ENCODE results near the gene GPR153.
"Not testable (repeated sequence)": the region's sequence is repeated elsewhere in the genome, so short reads cannot be mapped to it uniquely, and the experiment has no call there.

The GPR153 gene

DNA sequence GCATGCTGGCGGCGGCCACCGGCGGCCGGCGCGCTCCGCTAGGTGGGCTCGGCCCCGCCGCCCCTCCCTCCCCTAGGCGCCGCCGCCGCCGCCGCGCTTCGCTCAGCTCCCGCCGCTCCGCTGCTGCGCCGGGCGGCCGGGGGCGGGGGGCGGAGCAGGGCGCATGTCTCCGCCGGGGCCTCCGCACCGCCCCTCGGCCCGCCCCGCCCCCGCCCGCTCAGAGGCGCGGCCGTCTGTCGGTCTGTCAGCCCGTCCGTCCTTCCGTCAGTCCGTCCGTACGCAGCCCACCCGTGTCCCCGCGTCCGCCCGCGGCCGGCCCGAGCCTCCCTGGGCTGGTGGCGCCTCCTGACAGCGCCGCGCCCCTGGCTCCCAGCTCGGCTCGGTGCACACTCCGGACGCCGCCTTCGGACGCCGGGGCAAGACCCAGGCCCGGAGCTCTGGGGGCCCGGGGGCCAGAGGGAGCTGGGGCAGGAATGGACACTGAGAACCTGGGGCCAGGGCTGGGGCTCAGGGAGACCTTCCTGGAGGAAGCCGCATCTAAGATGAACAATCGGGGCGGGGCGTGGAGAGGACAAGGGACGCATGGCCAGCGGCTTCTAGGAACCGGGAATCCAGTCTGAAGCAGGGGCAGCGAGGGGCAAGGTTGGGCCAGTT lies at the start of gene GPR153:
TSS of gene GPR153 (minus strand) at position 138 of the 654 bp plus-strand sequence. CDS start 6,193 bp downstream, outside the sequence.
- DNase-seq: peak; percentile 15

DNA sequence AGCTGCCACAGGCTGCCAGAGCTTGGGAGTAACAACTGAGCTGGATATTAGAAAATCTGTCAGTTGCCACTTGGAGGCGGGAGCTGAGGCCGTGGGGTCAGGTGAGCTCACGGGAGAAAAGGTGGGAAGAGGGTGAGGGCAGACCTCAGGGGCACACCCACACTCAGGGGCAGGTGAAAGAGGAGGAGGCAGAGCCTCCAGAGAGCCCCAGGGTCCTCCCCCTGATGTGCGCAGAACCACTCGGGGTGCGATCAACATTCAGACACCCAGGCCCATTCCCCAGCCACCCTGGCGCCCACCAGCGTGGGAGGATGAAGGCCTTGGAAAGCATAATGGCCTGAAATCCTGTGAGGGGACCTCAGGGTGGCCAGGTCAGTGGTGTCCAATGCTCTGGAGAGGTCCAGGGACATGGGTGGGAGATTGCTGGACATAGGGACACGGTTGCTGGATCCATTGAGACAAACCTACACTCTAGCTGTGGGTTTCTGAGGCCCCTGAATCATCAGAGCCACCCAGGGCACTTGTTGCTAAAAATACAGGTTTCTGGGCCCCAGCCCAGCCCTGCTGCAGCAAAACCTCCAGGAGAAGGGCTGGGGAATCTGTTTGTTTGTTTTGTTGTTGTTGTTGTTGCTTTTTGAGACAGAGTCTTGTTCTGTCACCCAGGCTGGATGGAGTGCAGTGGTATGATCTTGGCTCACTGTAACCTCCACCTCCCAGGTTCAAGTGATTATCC lies 49.4 kb upstream of the GPR153 start:
- DNase-seq: no peak

DNA sequence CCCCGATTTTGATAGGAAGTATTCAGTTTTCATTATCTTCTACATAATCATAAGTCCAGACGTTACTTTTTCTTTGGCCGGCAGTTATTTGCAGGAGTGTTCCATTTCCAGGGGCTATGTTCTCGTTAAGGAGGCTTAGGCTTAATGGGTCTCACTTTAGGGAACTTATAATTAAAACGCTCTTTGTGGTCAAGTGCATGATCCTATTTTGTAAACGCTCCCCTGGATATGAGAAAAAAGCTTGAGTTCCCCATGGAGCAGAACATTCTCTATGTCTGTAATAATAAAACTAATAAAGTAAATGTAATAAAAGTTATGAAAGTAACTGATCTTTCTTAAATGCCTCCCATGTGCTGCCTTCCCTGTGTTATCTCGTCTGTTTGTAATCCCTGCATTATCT lies 48.7 kb upstream of the GPR153 start:
- DNase-seq: no peak

DNA sequence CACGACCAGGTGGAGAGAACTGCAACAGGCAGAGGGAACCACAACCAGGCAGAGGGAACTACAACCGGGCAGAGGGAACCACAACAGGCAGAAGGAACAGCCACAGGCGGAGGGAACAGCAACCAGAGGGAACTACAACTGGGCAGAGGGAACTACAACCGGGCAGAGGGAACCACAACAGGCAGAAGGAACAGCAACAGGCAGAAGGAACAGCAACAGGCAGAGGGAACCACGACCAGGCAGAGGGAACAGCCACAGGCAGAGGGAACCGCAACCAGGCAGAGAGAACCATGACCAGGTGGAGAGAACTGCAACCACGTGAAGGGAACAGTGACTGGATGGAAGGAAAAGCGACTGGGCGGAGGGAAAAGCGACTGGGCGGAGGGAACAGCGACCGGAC lies 47.6 kb upstream of the GPR153 start:
- DNase-seq: no peak

DNA sequence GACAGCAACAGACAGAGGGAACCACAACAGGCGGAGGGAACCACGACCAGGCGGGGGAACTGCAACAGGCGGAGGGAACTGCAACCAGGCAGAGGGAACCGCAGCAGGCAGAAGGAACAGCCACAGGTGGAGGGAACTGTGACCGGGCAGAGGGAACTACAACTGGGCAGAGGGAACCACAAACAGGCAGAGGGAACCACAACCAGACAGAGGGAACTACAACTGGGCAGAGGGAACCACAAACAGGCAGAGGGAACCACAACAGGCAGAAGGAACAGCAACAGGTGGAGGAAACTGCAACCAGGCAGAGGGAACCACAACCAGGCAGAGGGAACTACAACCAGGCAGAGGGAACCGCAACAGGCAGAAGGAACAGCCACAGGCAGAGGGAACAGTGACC lies 46.8 kb upstream of the GPR153 start:
- not testable (repeated sequence) for DNase-seq

DNA sequence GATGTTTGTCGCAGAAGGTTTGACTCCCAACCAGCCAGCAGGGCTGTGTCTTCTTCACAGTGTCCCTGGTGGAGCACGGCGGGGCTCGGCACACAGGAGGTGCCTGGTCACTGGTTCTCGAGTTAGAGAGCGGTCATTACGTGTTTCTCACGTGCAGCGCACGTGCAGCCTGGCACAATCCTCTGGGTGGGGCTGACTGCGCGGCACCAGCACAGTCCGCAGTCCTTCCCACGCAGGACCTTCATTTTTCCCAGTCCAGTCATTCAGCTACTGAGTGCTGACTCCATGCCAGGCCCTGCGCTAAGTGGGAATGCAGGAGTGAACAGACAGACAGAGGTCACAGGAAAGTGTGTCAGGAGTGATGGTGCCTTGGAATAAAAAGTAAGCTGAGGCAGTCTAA lies 46.2 kb upstream of the GPR153 start:
- no peak for DNase-seq

DNA sequence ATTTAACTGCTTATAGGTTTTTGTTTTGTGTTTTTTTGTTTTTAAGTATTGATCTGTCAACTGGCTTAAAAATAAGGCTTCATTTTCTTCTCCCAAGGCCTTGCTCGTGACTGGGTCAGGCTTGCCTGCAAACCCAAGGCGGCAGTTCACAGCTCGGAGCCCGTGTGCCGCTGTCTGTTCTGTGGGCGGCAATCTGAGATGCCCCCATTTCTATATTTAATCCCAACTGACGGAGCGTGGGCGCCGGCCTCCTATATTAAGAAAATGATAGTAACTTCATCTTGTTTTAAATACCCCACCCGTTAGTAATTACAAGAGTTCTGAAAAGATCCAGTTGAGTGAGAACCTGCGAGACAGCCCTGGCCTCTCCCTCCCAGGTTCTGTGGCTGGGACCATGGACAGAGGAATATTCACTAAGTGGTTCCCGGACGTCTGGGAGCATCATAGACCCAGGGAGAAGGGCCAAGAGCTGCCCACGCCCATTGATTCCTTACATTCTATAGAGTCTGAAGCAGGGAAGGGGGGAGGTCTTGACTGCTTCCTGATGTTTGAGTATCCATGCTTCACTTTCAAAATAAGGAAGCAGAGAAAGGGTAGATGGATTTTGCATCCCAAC lies 42.6 kb upstream of the GPR153 start:
- no peak for DNase-seq

DNA sequence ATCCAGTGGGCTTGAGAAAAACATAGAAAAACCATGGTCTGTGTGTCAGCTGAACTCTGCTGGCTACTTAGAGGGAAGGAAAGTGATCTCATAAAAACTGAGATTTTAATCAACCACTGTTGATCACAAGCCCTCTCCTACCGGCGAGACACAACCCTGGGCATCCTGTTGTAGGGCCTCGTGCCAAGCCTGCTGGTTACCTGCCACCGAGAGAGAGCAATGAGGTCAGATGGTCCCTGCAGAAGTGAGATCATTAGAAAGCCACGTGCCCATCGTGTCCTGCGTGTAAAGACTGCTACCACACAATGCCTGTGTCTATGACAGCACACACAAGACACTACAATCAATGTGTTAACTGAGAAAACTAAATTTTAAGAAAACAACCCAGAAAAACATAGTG lies 41.7 kb upstream of the GPR153 start:
- DNase-seq: no peak

DNA sequence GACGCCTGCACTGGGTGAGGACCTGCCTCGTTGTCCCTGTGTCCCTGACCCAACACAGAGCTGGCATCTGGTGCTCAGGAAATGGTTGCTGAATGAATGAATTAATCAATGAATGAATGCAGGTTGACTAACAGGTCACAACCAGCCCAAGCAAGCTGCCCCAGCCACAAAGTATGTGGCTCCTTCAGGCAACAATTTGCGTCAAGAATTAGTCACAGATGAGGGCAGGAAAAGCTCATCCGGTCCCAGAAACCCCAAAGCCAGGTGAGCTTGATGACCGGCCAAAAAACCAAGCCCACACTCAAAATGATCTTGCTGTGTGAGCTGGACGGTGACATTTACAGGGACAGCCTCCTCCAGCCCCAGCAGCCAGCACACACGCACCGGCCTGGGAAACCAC lies 40.6 kb upstream of the GPR153 start:
- DNase-seq: no peak

DNA sequence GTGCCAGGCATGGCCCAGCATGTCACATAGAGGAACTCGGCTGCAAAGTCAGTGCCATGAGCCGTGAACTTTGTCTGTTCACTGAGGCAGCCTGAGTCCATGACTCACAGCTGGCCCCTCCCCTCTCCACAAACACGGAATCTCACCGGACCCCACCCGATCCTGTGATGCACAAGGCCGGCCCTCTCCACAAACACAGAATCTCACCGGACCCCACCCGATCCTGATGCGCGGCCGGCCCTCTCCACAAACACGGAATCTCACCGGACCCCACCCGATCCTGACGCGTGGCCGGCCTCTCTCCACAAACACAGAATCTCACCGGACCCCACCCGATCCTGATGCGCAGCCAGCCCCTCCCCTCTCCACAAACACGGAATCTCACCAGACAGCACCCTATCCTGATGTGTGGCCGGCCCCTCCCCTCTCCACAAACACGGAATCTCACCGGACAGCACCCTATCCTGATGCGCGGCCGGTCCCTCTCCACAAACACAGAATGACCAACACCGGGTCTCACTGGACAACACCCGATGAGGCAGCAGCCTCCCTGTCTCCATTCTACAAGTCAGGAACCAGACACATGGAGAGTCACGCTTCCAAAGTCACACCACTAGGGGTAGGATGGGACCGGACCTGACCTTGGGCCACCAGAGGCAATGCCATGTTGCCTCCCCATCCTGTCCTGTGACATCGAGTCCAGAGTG lies 39.6 kb upstream of the GPR153 start:
- DNase-seq: no peak

DNA sequence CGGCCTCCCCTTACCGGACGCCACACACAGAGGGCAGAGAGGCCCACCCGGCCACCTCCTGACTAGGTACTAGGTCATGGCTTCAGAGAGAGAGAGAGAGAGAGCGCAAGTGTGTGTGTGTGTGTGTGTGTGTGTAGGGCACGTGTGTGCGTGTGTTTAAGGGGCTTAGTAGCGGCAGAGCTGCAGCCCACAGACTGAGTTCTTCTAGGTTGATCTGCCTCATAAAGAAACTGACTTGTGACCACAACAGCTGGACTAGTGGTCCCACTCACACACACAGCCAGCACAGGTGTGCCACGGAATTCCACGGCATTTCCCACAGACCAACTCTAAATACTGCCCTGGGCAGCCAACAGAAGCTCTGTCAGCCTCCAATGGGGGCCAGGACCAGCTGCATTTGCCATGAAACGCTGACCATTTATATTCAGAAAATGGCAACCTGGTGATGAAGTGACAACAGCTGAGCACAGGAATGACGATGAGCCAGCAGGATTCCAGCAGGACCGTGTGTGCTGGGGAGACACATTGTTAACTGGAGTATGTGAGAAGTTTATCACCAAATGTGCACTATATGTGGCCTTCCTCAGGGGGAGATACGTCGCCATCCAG lies 38.8 kb upstream of the GPR153 start:
- no peak for DNase-seq

DNA sequence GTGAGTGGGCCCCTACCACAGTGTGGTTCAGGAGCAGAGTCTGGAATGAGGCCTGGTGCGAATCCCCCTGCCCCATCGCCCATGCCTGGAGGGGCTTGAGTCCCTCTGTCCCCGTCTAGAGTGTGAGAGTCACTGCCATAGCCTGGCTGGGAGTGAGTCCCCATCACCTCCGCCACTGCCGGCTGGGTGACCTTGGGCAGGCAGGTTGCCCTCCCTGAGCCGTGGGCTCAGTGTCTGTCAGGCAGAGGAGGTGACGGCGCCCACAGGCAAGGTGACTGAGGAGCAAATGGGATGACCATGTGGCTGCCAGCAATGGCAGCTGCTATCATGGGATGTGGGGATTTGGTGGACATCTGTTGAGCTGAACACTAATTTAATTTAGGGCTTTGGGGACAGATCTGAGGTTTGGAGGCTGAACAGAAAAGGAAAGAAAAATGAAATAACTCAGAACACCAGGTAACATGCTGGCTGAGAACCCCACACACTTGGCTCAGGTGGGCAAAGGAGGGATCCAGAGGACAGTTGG lies 38.1 kb upstream of the GPR153 start:
- DNase-seq: no peak

DNA sequence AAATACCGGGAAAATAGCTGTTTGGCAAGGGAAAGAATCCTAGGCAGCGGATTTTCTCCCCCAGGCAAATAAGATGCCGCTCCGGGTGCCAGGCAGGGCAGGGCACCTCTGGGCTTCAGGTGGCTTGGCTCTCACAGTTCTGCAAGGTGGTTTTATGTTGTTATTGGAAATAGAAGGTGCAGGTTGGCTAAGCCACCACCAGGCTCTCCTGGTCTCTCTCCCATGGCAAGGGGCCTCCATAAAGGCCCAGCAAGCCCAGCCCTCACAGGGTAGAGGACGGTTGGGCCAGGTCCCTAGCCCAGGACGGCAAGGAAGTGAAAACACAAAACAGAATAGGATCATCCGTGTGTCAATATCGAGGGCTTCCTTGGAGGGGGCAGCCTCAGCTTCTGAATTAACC lies 37.6 kb upstream of the GPR153 start:
- no peak for DNase-seq

DNA sequence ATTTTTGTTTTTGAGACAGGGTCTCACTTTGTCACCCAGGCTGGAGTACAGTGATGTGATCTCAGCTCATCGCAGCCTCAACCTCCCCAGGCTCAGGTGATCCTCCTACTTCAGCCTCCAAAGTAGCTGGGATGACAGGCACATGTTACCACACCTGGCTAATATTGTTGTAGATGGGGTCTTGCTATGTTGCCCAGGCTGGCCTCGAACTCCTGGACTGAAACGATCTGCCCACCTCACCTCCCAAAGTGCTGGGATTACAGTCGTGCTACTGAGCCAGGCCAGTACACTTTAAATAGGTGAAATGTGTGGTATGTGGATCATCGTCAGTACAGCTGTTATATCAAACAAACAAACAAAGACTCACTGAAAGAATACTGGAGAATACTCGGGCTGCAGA lies 35.0 kb upstream of the GPR153 start:
- DNase-seq: no peak

DNA sequence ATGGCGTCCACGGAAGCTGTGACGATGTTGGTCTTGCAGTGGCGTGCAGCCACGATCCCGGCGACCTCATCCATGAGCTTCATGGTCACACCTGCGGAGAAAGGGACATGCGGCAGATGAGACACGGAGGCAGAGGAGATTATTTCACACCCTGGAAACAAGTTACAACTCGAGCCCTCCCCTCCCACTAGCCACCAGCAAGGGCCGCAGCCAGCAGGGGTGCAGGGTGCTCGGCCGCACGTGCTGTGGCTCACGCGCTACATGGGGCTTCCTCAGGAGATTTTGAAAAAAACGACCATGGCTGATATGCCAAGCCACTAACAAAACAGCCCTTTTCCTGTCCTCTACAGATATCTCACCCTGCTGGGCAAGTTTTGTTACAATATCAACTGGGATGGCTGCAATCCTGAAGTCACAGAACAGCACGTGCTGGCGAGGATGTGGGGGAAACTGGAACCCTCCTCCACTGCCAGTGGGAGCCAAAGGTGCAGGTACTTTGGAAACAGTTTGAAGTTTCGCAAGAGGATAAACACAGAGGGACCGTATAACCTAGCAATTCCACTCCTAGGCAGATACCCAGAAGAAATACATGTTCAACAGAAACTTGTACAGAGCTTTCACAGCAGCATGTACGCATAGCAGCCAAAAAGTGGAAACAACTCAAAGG lies 34.1 kb upstream of the GPR153 start:
- no peak for DNase-seq

DNA sequence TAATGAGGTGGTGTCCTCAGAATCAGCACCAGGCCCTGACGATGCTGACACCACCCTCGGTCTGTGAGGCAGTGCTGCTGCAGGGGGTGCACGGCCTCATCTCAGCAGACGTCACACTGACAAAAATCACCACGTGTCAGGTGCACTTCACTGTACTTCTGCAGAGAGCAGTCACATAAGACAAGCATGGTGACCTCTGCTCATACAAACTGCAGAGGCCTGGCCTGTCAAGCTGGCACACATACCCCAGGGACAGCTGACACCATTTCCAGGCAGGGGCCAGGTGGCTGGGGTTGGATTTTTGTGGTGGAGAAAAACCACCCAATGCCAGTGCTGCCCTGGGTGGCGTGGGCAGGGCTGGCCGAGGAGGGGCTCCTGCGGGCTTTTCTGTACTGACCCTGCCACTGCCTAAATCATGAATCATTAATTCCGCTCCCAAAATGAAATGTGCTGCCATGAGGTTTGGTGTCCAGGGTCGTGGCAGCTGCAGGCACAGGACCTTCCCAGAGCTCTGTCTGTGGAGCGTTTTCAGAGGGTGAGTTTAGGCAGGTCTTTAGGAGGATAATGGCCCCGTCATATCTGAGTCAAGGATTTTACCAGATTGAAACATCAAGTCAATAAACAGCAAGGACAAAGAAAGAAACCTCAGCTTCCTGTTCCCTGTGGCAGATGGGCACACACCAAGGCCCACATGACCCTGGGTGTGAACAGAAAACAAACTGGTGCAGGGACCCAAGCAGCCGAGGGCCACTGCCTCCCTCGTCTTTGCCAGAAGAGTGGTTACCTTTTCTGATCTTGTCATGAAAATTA lies 33.4 kb upstream of the GPR153 start:
- DNase-seq: no peak

DNA sequence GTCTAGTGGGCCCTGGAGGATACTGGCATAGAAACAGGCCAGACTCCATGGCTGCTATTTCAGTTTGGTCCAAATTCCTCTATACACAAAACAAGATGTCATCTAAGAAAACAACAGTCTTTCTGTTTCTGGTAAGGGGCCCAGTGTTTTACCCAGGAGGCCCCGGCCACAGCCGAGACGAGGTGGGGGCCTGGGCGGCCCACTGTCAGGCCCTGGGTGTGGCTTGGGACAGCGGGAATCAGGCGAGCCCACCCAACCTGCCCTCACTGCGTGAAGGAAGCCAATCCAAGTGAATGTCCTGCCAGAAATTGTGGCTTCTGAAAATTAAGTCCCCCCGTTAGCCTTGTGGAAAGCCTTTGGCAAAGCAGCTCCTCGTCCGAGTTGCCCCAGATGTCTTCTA lies 31.2 kb upstream of the GPR153 start:
- no peak for DNase-seq

DNA sequence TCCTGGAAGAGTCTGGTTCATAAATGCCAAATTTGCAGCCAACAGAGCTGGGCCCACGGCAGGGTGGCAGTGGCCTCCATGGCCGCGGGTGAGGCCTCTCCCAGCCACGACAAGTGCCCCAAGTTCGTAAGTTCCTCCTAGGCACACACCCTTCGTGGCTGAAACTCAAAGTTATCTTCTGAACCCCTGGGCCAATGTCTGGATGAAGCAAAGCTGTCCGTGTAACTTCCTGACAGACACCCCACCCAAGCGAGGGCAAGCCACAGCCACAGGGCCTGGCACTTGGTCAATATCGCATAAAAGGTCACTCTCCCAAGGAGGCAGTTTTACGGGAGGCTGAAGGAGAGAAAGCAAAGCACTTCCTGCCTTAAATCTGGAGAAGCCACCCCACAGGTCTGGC lies 27.8 kb upstream of the GPR153 start:
- DNase-seq: no peak

DNA sequence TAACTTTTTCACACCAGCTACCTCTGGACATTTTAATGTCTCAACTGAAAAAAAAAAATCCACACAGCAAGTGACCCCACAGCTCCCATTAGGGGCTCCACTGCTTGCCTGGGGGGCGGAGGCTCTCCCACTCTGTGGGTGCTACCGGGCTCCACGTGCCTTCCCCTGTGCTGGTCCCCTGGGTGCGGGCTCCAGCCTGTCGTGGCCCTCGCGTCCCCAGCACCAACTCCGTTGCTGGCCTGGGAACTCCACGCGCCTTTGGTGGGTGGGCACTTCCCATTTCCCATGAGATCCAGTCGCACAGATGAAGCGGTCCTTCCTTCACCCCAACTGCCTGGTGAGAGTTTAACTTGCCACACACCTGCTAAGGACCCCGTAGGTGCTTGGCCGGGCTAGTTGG lies 27.1 kb upstream of the GPR153 start:
- no peak for DNase-seq

DNA sequence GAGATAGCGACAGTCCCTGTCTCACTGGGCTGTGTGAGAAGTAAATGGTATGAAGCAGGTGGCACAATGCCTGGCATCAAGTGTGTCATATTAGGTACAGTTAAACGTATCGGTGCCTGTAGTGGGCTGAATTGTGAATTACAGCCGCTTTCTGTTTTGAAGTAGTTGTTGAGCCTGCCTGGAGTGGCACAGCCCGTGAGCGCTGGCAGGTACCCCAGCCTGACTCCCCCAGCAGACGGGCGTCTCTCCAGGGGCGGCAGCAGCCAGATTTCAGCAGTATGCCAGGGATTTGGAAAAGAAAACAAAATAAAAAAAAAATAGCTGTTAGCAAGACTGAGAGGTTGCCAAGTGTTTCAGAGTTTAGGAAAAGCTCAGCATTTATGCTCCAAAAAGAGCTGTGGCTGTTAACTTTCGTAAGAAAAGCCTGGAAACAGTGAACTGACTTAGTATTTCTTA lies 26.6 kb upstream of the GPR153 start:
- DNase-seq: no peak

DNA sequence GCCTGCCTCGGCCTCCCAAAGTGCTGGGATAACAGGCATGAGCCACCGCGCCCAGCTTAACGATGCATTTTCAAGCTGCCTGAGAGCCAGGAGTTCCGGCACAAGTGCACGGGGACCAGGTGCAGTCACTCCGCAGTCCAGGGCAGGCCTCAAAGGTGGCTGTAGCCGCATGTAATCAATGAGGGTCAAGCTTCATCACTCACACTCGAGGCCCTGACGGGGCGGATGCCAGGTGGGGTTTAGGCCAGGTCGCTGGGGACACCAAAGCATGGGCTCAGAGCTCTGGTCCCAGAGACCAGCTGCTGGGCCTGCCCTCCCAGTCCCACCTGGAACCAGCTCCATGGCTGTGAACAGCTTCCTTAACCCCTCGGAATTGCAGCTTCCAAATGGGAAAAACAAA lies 26.1 kb upstream of the GPR153 start:
- DNase-seq: no peak
